NCI-H82 (cell line): ENCODE data around the gene GRM8.
A peak's percentile ranks its signal among the peaks of the same experiment; 100 is the strongest.

Experiments
- DNase-seq: peaks from one replicate; lab custom pipeline; 2025; lab: John Stamatoyannopoulos, UW

GRM8 gene

DNA sequence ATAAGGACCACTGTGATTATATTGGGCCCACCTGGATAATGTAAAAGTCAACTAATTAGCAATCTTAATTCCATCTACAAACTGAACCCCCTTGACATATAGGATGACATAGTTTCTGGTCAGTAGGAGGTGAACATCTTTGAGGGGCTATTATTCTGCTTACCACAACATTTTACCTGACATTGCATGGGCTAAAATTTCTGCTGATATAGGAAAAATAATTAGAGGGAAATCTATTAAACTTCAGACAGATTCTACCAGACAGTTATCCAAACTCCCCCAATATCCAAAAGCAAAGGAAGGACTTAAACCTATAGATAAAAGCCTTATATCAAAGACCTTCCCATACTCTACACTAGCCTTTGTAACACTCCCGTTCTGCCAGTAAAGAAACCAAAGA, 443.6 kb downstream of the GRM8 start:
- no peak for DNase-seq

DNA sequence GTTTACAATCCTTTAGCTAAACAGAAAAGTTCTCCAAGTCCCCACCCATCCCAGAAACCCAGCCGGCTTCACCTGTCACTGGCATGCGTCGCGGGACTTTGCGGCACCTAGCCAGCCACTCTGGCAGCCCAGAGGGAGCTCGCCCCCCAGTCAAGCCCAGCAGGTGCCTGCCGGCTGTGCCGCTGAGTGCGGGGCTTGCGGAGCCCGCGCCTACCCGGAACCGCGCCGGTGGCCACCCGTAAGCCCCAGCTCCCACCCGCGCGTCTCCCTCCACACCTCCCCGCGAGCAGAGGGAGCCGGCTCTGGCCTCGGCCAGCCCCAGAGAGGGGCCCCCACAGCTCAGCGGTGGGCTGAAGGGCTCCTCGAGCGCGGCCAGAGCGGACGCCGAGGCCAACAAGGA, 446.1 kb downstream of the GRM8 start:
- no peak for DNase-seq

DNA sequence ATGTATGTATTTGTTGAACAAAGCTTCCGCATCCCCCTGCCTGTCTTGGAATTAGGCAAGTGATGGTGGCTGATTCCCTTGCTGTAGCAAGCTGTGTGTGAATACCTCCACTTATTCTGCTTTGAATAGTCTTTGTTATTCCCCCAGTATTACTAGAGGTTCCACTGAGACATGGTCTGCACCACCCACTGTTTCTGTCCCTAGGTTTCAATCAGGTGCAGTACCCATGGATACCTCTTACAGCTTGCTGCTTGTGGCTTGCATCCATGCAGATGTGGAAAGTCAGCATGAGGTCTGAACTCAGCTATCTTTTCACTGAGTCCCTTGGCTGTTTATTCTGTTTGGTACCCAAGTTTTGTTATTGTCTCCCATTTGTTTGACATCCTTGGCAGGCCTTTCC, 447.4 kb downstream of the GRM8 start:
- DNase-seq: no peak

DNA sequence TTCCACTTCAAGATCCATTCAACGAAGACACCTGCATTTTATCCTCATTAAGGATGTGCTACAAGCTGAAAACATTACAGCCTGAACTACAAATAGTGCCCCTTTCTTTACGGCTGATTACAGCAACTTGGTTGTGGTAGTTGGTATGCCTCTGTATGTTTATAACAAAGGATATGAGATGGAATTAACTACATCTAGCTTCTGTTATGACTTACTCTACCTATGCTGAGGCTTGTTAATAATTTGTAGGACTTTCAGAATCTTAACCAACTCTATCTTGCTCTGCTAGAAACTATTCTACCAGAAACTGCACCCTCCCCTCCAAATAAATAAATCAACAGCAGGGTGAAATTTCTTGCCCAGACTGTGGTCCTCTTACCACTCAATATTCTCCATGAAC, 448.1 kb downstream of the GRM8 start:
- peak; percentile 54 for DNase-seq

DNA sequence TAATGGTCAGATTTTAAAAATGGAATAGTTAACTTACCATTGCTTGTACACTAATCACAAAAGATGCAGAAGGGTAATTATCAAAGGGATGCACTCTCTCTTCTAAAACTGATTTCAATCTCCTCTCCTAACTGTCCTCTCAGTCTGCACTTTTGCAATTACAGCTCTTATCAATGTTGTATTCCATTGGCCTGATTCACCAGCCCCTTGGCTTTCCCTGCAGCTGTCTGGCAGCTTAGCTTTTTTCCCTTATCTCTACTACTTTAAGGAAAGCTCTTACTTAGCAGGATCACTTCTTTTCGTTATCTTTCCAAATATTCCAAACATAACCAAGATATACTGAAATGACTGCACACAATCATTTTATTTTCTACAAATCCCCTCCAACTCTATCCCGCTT, 448.8 kb downstream of the GRM8 start:
- peak; percentile 55 for DNase-seq

DNA sequence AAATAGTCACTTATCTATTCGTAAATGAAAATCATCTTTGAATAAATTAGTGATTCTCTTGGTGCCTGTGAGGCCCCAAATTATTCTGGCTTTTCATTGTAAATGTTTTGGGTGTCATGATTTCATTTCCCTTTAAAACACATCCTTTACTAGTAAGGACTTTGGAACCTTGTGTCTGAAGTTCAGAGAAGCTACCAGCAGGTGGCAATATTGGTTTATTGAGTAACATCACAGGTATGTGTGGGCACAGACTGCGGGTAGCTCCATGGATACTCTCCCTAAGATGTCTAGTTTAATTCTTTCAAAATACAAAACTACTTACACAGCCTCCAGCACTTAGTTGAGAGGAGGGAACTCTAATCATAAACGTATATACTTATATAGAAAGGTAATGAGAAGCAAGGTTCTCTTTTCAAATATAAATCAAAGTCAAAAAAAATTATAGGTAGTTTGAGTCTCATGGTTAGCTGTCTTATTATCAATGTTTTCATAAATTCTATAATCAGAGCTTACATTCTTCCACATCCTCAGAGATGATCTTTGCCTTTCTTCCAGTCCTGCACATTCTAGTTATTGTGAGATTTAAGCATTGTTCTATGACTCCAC, 449.6 kb downstream of the GRM8 start:
- DNase-seq: peak; percentile 92

DNA sequence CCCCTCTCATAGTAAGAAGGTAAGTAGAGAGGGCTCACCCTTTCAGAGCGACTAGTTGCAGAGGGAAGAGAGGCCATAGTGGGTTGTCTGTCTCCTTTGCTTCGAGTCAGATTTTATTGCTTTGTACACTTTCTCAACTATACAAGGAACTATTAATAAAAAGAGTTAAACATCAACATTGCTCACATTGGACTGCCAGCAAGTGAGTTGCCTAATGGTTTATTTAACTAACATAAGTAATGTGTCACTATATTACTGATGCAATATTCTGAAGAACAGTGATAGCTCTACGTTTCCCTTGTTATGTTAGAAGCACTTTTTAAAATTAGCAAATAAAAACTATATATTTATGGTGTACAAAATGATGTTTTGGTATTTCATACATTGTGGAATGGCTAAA, 451.0 kb downstream of the GRM8 start:
- no peak for DNase-seq

DNA sequence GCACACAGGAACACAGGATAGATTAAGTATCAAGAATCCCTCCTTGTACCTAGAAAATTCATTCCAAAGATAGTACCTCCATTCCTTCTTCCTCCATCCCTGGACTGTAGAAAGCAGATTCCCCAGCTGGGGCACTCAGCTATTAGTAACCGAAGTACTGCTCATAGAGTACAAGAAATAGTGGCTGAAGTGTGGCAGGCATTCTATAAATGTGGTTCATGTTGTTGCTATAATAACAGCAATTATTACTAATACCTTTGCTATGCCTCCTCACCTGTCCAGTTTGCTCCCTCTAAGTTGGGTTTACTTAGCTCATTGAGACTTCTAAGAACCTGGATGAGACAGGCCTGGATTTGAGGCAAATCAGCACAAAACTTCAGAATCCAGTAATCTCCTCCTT, 453.2 kb downstream of the GRM8 start:
- no peak for DNase-seq

DNA sequence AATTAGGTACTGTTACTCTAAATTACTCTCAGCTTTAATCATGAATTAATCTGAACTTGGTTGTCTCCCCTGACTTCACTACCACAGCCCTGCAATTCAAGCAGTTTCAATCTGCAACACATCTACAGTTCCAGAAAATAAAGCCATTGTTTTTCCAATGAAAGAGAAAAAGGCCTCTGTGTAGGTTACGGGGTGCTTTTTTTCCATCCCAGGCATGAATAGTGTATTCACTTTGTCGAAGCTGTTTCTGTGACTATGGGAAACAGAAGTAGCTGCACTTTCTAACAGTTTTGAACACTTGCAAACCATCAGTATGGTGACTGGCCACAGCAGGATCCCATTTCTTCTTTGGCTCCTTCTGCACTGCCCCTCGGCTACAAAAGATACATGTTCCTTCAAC, 460.2 kb downstream of the GRM8 start:
- DNase-seq: no peak

DNA sequence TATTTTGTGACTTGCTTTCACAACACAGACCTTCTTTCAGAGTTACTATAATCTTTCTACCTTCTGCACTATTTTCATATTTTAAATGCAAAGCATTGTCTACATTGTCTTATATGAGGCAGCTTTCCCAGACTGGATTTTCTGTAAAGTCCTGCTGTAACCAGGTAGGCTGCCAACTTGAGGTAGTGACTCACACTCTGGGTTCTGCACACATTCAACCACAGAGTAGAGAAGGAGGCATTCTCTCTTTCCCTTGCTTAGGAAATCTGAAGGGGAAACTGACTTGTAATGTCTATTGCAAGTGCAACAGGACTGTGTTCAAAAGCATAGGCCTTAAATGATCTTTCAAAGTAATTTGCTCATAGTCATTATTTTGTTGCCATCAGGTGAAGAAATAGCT, 461.4 kb downstream of the GRM8 start:
- DNase-seq: no peak

DNA sequence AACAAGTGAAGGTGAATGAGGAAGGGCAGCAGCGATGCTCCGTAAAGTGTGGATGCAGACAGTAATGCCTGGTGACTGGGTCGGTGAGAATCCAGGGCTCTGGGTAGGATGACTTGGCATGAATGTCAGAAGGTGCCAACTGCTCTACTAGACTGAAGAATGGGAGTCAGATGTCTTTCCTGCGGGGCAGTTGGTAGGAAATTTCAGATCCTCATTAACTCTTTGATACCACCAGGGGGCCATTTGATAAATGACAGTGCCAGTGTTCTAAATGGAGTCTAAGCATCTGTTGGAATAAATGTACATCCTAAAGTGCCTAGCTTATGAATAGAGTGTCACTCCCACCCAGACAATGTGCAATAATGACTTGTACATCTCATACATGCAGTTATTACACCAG, 462.0 kb downstream of the GRM8 start:
- DNase-seq: peak; percentile 46

DNA sequence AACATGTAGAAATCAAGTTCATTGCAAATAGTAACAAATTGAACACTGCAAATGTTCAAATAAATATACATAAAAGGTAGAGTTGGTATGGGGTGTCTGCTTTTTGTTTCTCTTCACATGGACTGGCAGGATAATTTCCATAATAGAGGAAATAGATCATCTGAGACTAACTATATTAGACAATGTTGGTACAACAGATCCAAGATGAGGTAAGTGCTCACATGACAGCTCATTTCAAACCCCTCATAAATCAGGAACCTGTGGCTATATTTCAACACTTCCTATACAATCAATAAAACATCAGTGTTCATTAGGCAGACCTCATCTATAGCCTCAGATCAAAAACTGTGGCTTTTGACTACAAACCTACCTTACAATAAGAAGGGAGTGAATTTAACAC, 469.1 kb downstream of the GRM8 start:
- DNase-seq: no peak

DNA sequence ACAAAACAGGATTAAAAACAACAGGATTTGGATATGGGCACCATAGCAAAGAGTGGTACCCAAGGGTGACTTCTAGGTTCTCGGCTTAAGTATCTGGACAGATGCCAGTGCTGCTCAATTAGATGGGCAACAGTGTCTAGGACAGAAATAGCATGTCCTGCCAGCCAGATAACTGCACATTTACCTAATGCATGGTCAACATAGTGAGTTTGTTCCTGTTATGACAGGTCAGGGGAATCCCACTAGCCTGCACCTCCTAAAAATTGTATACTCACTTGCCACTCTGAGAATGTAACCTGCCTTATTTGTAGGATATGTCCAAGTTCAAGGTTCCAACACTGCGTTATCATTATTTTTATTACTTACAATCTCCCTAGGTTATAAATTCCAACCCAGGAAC, 471.7 kb downstream of the GRM8 start:
- DNase-seq: peak; percentile 49

DNA sequence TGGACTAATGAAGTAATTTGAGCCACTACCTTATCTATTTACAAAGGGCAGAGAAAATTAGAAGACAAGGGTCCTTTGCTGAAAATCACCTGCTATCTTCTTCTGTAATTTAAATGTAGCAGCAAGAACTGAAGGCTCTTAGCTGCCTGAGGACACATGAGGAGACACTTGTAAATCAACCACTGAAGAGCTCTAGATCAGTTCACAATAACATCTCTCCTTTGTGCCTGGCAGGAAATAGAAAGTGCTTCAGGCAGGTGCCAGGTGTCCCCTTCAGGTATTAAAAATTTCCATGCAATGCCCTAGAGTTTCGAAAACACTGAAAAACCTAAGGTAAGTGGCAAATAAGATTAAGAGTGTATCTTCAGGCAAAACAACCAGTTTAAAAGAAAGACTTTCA, 474.6 kb downstream of the GRM8 start:
- DNase-seq: no peak

DNA sequence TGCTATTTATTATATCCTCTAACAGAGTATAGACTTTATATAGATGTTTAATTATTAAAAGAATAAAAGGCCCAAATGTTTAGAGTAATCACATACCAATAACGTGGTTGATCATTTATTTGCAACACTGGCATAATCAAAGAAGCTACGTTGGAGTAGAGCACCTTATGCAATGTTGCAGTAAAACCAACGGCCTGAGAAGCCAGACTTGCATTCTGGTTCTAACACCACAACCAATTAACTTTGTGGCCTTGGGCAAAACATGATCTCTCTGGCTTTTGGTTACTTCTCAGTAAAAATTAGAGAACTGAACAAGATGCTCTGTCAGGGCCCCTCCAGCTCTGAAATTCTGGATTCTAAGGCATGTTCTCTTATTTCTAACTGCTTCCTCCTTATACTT, 476.2 kb downstream of the GRM8 start:
- DNase-seq: no peak

DNA sequence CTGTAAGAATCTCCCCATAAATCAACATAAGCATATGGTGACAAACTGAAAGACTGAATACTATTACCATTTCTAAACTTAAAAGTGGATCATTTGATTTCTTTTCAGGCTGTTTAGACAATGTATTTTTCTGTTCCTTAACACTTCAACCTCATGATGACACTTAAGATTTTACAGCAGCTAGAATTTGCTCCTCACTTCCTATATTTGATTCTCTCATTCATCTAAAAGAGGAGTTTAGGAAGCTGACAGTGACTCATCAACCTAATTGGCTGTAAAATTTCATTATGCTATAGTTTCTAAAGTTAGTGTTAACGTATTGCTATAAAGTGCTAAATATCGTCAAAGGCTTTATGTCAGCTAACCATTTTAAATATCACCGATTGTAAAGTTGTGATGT, 478.7 kb downstream of the GRM8 start:
- DNase-seq: no peak

DNA sequence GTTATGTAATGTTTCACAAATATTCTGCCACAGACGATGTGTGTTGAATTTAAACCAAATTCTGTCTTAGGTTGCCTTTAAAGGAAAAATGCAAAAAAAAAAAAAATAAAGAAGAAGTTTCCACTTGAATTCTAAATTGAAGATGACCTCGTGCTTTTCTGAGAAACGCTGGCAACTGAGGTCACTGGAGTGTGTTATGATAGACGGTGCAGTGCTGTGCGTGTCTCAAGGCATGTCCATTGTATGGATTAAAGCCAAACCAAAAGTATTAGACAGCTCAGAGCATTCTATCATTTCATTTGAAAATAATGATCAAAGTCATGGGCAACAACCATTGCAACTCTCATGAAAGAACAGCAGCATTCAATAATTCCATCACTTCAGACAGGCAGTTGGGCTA, 483.9 kb downstream of the GRM8 start:
- no peak for DNase-seq

DNA sequence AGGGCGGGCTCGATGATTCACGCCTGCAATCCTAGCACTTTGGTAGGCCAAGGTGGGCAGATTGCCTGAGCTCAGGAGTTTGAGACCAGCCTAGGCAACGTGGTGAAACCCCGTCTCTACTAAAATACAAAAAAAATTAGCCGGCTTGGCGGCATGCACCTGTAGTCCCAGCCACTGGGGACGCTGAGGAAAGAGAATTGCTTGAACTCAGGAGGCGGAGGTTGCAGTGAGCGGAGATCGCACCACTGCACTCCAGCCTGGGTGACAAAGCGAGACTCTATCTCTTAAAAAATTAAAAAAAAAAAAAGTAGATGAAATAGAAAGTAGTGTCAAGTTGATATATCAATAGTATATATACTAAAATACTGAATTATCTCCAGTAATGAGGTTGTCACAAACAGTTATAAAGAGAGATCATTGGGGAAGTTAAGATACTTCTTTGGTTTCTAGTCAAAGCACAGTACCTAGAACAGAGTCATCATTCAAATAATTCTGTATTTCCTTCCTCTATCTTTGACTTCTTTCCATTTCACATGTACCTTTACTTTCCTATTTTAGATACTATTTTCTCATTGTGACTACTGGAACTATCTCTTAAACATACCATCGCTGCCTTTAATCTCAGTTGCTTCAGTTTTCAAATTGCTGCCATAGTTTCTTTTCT, 491.7 kb downstream of the GRM8 start:
- no peak for DNase-seq

DNA sequence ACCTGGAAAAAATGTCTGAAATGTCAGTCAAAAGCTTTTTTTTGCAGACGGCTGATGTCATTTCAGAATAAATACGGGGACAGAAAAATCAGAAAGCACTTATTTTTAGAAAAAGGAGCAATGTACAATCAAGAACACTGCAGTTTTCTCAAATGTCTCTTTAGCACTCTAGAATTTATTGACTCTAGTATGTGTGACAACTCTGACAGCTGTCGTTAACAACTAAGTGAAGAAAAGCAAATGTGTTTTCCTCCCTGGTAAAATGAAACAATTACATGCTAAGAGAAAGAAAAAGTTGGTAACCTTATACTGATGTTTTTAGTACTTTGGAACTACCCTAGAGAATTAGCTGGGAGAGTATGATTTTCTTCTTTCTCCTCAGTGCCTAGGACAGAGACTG, 497.4 kb downstream of the GRM8 start:
- no peak for DNase-seq

DNA sequence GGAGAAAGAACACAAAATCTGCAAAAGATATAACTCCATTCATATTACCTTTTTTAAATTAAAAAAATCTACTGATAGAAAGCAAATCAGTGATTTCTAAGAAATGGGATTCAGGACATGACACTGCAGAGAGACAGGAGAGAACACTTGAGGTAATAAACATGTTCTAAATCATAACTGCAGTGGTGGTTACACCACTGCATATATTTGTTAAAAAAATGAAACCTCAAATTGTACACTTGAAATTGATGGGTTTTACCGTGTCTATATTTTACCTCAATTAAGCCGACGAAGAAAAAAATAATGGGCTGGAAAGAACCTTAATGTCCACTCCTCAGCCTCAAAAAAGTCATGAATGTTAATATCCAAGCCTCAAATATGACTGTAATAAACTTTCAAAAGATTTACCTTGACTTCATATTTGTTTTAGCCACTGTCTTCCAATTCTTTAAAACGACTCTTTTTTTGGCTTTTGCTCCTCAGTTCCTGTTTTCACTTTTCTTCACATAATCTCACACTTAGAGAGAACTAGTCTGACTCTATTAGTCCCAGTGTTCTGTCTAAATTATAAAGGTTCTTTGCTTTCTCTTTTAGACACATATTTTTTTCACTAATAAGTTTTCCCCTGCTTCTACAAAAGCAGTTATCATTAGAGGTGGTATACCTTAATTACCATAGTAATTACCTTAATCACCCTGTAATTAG, 502.4 kb downstream of the GRM8 start:
- DNase-seq: no peak

DNA sequence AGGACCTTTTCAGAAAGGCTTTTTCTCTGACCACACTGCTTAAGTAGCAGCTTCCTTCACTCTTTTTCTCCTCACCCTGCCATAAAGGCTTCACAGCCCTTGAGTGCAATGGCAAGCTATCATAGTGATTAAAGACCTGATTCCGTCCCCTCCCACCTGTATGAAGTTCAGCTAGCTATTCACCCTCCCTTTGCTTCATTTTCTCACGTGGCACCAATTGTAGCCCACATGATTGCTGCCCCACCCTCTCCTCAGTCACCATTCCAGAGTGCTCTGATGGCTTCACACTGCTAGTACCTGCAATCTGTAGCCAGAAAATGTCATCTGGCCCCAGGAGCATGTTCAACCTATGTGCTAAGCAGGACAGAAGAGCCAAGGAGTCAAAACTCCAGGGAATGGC, 523.8 kb downstream of the GRM8 start:
- no peak for DNase-seq

DNA sequence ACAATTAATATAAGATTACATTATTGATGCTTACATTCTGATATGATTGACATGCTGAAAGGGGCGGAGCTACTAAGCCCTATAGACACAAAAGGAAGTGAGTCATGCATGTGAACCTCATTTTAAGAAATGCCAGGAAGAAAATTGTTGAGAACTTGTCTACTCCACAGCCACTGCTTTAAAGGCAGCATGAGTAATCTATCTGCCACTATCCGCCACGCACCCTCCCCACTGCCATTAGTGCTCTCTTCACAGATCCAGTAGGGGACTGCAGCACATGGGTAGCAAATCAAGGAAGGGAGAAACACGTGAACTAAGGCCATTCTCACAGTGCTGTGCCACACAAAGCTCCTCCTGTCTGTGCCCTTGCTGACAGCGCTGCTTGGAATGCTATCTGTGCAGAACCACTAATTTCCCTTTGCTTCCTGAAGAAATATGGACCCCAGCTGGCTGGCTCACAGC, 524.8 kb downstream of the GRM8 start:
- no peak for DNase-seq

DNA sequence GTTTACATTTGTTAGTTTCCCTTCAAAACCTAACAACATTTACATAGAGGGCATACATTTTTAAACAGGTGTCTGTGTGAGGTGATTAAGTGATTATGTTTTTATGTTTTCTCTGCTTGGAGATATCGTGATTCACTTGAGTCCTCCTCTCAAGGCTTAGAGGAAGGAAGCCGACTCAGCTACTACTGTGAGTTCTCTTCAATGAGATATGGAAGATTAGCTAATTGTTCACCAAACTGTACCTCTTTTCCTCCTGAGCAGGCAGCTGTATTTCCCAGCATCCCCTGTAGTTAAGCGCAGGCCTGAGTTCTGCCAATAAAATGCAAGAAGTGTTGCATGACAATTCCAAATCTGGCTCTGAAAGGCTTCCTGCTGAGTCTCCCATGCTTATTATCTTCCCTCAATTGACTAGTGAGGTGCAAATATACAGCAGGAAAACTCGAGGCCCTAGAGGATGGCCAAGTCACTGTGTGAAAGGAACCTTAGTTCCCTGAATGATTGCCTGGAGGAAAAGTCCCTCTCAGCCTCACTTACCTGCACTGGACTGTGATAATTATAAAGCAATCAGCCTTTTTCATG, 528.7 kb downstream of the GRM8 start:
- DNase-seq: no peak
